PC-9 (cell line): Measurements from ENCODE around the gene MT2A. TPM values are rescaled to one million over a fixed set of nuclear protein-coding genes. Genes with fewer than 3 reads are reported as not detected.

Experiments used
- BruUV-seq: library from RNA; stranded (reverse); fragments of 400-500 nt; replicated peaks from 2 replicates; lab custom pipeline; 2021; lab: Mats Ljungman, UMichigan
- CTCF ChIA-PET: fragments of 300-600 bp; sonication (Branson Sonifier 250); formaldehyde crosslinking; loops from one replicate; lab custom pipeline; 2022; ENCODE audit warnings: antibody characterized with exemption; lab: Charles Lee
- POLR2A ChIA-PET: fragments of 300-600 bp; sonication (Branson Sonifier 250); formaldehyde crosslinking; loops from one replicate; lab custom pipeline; 2022; ENCODE audit warnings: antibody characterized with exemption; ENCODE audit not compliant: unreplicated experiment; lab: Charles Lee
- DNase-seq, 2 experiments: peaks; one replicate each; pipeline versions ENCODE4 v3.0.0 to v3.0.0-alpha.2; 2015 to 2022; ENCODE audit warnings: mixed read lengths in 1 of 2
- H2AFZ ChIP-seq: fragments of 200-600 bp; sonication (generic); 2 replicates; pipeline ENCODE4 v1.8.1; 2017; ENCODE audit warnings: antibody characterized with exemption
- H3F3A ChIP-seq: fragments of 200-600 bp; sonication (generic); 2 replicates; pipeline ENCODE4 v1.8.1; 2017; ENCODE audit warnings: antibody characterized with exemption, mild to moderate bottlenecking, low read depth; ENCODE audit not compliant: insufficient read depth
- H3K27ac ChIP-seq: fragments of 200-600 bp; sonication (generic); 2 replicates; pipeline ENCODE4 v1.6.1; 2016; ENCODE audit warnings: mixed run types
- H3K27me3 ChIP-seq: fragments of 200-600 bp; sonication (generic); 2 replicates; pipeline ENCODE4 v1.6.1; 2016; ENCODE audit warnings: low read depth, mixed run types; ENCODE audit not compliant: insufficient read depth
- H3K36me3 ChIP-seq: fragments of 200-600 bp; sonication (generic); 2 replicates; pipeline ENCODE4 v1.6.1; 2016; ENCODE audit warnings: low read depth, mixed run types
- H3K4me1 ChIP-seq: fragments of 200-600 bp; sonication (generic); replicated peaks from 2 replicates; pipeline ENCODE4 v1.6.1; 2016; ENCODE audit warnings: mixed run types; ENCODE audit not compliant: insufficient read depth
- H3K4me2 ChIP-seq: fragments of 200-600 bp; sonication (generic); 2 replicates; pipeline ENCODE4 v1.6.1; 2017; ENCODE audit warnings: mixed run types
- H3K4me3 ChIP-seq: fragments of 200-600 bp; sonication (generic); 2 replicates; pipeline ENCODE4 v1.6.1; 2016; ENCODE audit warnings: mixed run types
- H3K79me2 ChIP-seq: fragments of 200-600 bp; sonication (generic); 2 replicates; pipeline ENCODE4 v1.6.1; 2017; ENCODE audit warnings: low read depth, mixed run types
- H3K9me2 ChIP-seq: fragments of 200-600 bp; sonication (generic); 2 replicates; pipeline ENCODE4 v1.8.1; 2017; ENCODE audit warnings: mild to moderate bottlenecking; ENCODE audit not compliant: insufficient read depth
- H3K9me3 ChIP-seq: fragments of 200-600 bp; sonication (generic); 2 replicates; pipeline ENCODE4 v1.8.1; 2016; ENCODE audit warnings: low read depth; ENCODE audit not compliant: insufficient read depth
- H4K20me1 ChIP-seq: fragments of 200-600 bp; sonication (generic); 2 replicates; pipeline ENCODE4 v1.8.1; 2017; ENCODE audit not compliant: insufficient read depth
- EZH2 ChIP-seq: fragments of 200-600 bp; sonication (generic); IDR thresholded peaks from 2 replicates; pipeline ENCODE4 v1.8.0; 2017; ENCODE audit warnings: antibody characterized with exemption, low read depth
- intact Hi-C: fragments of 100-400 bp; cut with micrococcal nuclease; formaldehyde crosslinking; loops from one replicate; pipeline ENCODE4 v1.10.0; 2022; ENCODE audit not compliant: unreplicated experiment
- total RNA-seq: library from RNA; stranded (reverse); gene quantifications from 2 replicates; pipeline ENCODE4 v1.2.3, GENCODE V29; 2021
- TF ChIP-seq, protein P1 (sequence below): fragments of 200-600 bp; sonication (generic); conservative IDR thresholded peaks from 2 replicates; pipeline ENCODE4 v1.6.1; 2017; ENCODE audit warnings: mixed run types, antibody characterized with exemption, mild to moderate bottlenecking, moderate library complexity

Gene MT2A
- total RNA-seq, 1 experiment from 2014 or later, result 203 TPM

DNA sequence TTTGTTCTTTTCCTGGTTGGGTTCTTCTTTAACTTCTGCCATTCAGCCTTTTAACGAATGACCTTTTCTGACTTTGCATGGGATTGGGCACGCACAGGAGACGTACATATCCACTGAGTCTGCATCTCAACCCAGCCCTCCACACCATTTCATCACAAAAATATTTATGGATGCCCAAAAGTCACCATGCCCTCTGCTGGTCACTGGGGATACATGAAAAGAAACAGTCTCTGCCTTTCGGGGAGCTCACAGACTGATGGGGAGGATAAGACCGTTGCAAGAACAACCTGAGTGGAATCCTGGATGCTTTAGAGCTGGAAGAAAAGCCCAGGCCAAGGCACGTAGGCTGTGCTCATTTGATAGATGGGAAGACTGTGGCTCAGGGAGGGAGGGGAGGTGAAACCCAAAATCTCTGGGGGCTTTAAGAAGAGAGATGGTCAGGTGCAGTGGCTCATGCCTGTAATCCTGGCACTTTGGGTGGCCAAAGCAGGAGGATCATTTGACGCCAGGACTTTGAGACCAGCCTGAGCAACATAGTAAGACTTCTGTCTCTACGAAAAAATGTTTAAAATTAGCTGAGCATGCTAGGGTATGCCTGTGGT is 7.9 kb upstream of the MT2A start:
- Histone ChIP-seq H3K27ac (no peak overlapping the region), H3F3A (peaks cover 14% of the 10 kb centered on the region), H3K9me2 (no peaks in the 10 kb centered on the region), H2AFZ (no peak overlapping the region), H3K9me3 (no peaks in the 10 kb centered on the region), H3K27me3 (no peaks in the 10 kb centered on the region), H4K20me1 (no peaks in the 10 kb centered on the region), H3K4me2 (peak overlapping the region; percentile 60), H3K4me1 (peaks cover 19% of the 10 kb centered on the region), H3K4me3 (no peak overlapping the region), H3K36me3 (no peaks in the 10 kb centered on the region), H3K79me2 (no peaks in the 10 kb centered on the region)
- ChIA-PET CTCF (interaction anchor here (0.6 to 1.9 kb wide), 5 partner anchors 15 to 101 kb away, joined by 3 to 21 read pairs (median 3); no protein-coding TSS in a partner anchor), POLR2A (no interaction called here)
- DNase-seq, result peak in 1 of 2 experiments; percentile 48
- intact Hi-C loops, result loop anchor here (1.0 to 10.0 kb wide), 3 partner anchors 42 to 266 kb away; no protein-coding TSS in a partner anchor
- BruUV-seq, result no TSS peak
- TF ChIP-seq, protein P1, sequence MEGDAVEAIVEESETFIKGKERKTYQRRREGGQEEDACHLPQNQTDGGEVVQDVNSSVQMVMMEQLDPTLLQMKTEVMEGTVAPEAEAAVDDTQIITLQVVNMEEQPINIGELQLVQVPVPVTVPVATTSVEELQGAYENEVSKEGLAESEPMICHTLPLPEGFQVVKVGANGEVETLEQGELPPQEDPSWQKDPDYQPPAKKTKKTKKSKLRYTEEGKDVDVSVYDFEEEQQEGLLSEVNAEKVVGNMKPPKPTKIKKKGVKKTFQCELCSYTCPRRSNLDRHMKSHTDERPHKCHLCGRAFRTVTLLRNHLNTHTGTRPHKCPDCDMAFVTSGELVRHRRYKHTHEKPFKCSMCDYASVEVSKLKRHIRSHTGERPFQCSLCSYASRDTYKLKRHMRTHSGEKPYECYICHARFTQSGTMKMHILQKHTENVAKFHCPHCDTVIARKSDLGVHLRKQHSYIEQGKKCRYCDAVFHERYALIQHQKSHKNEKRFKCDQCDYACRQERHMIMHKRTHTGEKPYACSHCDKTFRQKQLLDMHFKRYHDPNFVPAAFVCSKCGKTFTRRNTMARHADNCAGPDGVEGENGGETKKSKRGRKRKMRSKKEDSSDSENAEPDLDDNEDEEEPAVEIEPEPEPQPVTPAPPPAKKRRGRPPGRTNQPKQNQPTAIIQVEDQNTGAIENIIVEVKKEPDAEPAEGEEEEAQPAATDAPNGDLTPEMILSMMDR, result peak; percentile 86
- TF ChIP-seq EZH2, result no peak

DNA sequence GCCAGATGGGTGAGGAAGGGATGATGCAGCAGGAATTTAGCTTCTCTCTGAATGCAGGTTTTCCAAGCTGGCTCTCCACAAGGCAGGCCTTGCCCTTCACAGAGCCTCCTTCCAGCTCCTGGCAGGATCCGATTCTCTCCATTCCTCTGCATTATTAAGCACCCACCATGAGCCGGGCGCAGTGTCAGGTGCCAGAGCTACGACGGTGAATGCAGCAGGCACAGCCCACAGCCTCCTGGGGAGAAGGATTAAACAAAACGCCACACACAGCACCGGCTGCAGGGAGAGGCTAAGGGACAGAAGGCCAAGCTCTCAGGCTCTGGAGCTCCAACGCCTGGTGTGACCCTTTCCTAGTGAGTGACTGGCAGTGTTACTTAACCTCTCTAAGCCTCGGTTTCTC is 7.1 kb upstream of the MT2A start:
- Histone ChIP-seq H3K27me3 (no peaks in the 10 kb centered on the region), H3K27ac (no peak overlapping the region), H3K4me2 (no peak overlapping the region), H3K4me1 (peaks cover 27% of the 10 kb centered on the region), H3K79me2 (no peaks in the 10 kb centered on the region), H3K9me2 (no peaks in the 10 kb centered on the region), H3K36me3 (no peaks in the 10 kb centered on the region), H3K9me3 (no peaks in the 10 kb centered on the region), H3K4me3 (no peak overlapping the region), H2AFZ (no peak overlapping the region), H3F3A (peaks cover 22% of the 10 kb centered on the region), H4K20me1 (no peaks in the 10 kb centered on the region)
- no peak for TF ChIP-seq EZH2
- TF ChIP-seq, protein P1, result no peak
- ChIA-PET POLR2A (no interaction called here), CTCF (interaction anchor here (0.6 to 1.9 kb wide), 2 partner anchors 101 to 986 kb away, joined by 3 to 21 read pairs; no protein-coding TSS in a partner anchor)
- DNase-seq, result no peak
- intact Hi-C loops, result loop anchor here (2.0 to 10.0 kb wide), 2 partner anchors 41 to 267 kb away; no protein-coding TSS in a partner anchor
- BruUV-seq, result no TSS peak

DNA sequence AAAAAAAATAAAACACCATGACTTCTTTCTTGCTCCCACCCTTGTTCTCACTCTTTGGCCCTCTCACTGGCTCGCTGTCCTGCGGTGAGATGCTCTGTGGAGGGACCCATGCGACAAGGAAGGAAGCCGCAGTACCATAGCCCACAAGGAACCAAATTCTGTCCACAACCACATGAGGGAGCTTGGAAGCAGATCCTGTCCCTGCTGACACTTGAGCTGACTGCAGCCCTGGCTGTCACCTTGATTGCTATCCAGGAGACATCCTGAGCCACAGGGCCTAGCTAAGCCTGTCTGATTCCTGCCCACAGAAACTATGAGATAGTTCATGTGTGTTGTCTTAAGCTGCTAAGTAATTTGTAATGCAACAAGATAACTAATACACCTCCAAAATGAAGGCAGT is 4.8 kb upstream of the MT2A start:
- Histone ChIP-seq H2AFZ (no peak overlapping the region), H3K27ac (no peak overlapping the region), H3K9me2 (no peaks in the 10 kb centered on the region), H3K27me3 (no peaks in the 10 kb centered on the region), H3K4me2 (no peak overlapping the region), H3K9me3 (no peaks in the 10 kb centered on the region), H3K4me1 (peaks cover 46% of the 10 kb centered on the region), H3K36me3 (no peaks in the 10 kb centered on the region), H3K4me3 (no peak overlapping the region), H3K79me2 (no peaks in the 10 kb centered on the region; the same call in 1 of the 2 replicates), H4K20me1 (no peaks in the 10 kb centered on the region), H3F3A (peaks cover 41% of the 10 kb centered on the region)
- DNase-seq, result peak in 1 of 2 experiments; percentile 61
- TF ChIP-seq, protein P1, result peak; percentile 59; the same call in 1 of the 2 replicates
- no peak for TF ChIP-seq EZH2
- POLR2A ChIA-PET, result interaction anchor here (0.6 to 0.7 kb wide), 2 partner anchors 97 to 259 kb away, joined by 7 to 11 read pairs; no protein-coding TSS in a partner anchor
- BruUV-seq, result no TSS peak
- intact Hi-C loops, result loop anchor here (10.0 kb wide), 1 partner anchor 269 kb away; no protein-coding TSS in a partner anchor
- CTCF ChIA-PET, result interaction anchor here (0.5 to 1.4 kb wide), 7 partner anchors 12 to 901 kb away, joined by 3 to 14 read pairs (median 5); partner anchors contain the start of gene MT1F
